ENCODE measurements around the gene MGAT4A.

GRCh38 chr2:98748292-98749065 is 17.5 kb upstream of the MGAT4A start:
- TF ChIP-seq POLR2AphosphoS5 (IDR thresholded peaks at IDR 0.05; ENCODE audit: borderline replicate concordance, low read depth, low read length) (no peak), EZH2 (IDR thresholded peaks at IDR 0.05) (no peak), FOXP2 (optimal IDR thresholded peaks at IDR 0.05; ENCODE audit: control extremely low read depth, extremely low read length, insufficient read depth) (no peak)
